COLO668 (cell line): ENCODE measurements around the gene NUP205.
"Not testable (repeated sequence)": the region's sequence is repeated elsewhere in the genome, so short reads cannot be mapped to it uniquely, and the experiment has no call there.

Source experiments
- DNase-seq: peaks from one replicate; lab custom pipeline; 2025; ENCODE audit not compliant: unreplicated experiment; lab: John Stamatoyannopoulos, UW

NUP205 gene

DNA sequence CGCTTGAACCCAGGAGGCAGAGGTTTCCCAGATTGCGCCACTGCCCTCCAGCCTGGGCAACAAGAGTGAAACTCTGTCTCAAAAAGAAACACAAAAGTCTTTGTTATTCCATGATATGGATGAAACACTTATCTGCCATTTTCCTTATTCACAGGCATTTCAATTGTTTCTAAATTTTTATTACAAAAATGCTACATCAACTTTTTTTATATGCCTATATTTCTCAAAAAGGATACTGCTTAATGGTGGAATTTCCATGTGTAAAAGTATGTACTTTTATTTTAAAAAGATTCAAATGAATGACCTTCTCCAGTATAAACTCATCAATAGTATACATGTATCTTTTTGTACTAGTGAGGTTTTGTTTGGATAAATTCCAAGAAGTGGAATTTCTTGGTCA, 62.7 kb downstream of the NUP205 start:
- DNase-seq = no peak

DNA sequence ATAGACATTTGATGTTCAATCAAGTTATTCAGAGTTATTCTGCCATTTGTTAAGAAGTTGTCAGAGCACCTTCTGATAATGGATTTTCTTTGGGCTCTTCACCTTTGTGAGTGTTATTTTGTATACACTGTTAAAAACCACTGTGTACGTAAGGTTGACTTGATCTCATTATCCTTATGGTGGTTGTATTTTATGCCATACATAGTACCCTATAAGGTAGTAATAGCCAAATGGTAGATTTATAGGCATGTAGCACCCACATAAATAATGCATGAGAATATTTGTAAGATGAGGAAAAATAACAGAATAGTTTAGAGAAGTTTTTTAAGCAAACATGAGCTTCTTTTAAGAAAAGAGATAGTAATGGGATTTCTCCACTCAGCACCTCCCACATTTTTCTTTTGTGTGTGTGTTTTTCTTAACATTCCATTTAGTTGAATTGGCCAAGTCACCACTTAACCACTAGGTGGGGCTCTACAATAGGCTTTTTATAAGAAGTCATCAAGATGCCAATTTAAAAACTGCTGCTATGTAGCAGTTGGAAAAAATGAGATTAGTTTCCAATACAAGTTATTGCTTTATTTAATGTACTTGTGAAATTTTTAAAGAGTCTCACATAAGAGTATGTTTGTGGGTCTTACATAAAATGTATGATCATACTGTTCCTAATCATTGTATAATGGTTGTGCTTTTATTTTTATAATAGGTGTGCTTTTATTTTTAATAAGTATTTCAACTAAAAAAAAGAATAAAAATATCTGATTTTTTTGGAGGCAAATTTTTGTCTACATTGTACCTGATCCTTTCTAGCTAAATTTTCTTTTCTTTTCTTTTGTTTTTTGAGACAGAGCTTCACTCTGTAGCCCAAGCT, 63.5 kb downstream of the NUP205 start:
- DNase-seq = peak; percentile 23

DNA sequence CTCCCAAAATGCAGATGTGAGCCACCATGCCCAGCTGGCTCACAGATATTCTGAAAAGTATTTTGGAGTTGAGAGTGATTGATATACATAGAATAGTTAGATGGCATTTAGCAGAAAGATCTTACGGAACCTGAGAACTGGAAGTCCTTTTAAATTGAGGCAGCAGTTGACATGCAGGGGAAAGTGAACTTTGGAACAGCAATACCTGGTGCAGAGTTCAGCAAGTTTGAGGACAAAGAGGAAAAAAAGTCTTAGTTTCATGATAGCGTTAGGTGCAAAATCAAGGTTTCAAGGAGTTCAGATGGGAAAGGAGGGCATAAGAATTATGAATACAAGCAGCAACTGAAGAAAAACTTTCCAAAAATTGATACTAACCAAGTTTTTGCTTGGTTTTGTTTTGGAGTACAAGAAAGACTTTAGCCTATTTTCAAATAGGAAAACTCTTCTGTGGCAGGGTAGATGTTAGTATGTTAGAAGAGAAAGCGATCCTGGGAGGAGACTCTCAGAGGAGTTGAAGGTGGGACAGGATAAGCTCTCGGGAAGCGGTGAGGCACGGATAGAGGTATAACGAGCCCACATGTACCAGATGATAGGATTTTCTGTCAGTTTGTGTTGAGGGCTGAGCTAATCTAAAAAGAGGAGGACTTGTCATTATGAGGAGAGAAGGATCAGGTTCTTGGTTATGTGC, 76.6 kb downstream of the NUP205 start:
- no peak for DNase-seq

DNA sequence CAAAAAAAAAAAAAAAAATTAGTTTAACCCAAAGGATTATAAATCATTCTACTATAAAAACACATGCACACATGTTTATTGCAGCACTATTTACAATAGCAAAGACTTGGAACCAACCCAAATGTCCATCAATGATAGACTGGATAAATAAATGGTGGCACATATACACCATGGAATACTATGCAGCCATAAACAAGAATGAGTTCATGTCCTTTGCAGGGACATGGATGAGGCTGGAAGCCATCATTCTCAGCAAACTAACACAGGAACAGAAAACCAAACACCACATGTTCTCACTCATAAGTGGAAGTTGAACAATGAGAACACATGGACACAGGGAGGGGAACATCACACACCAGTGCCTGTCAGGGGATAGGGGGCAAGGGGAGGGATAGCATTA, 82.0 kb downstream of the NUP205 start:
- not testable (repeated sequence) for DNase-seq

DNA sequence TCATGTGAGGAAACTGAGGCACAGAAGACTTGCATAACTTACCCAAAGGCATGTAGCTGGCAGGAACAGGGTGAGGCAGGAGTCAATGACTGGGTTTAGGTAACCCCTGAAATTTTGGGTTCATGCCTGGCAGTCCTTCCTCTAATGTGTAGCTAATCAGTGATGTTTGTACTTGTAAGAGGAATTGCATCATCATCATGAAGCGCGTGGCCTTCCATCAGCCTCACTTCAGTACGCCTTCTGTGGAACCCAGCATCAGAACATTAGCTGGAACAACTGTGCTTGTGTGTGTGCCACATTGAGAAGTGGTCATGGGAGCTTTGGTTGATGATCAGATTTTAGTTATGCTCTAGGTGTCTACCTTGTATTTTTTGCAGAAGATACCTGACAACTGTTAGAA, 86.4 kb downstream of the NUP205 start:
- no peak for DNase-seq

DNA sequence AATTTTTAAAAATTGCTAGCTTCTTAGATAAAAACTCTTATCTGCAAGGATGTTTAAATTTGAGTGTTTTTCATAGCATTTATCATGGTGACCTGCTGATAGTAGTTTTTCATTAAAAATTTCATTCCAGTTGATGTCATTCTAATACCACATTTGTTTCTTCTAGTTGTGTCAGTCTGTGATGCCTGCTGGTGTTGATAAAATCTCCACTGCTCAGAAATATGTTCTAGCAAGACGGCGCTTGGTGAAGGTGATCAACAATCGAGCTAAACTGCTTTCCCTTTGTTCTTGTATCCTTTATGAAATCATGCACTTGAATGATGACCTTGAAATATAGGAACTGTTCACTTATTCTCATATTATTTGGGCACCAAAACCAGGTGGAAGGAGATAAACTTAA, 87.0 kb downstream of the NUP205 start:
- DNase-seq = no peak

DNA sequence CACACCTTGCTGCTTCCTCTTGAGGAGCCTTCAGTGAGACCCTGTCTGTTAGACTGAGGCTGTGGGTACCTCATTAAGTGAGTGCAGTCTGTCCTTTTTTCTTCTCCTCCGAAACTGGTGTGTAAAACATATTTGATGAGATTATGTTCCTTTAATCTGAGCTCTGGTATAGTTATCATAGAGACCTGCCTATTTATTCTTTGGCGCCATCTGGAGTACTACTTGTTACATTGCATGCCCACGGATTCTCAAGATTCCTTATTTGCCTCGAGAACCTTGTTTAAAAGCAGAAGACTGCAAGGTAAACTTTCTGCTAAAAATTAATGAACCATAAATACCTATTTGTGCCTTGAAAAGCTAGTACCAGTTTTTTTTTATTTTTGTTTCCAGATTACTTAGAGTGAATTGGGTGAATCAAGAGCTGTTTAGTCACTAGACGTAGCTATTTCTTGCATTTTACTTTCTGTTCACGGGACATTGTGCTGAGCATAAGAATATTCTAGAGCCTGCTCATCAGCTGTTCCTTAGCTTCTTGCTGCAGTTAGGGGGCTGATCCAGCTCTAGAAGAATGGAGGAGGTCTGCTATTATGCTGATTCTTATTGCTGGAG, 87.7 kb downstream of the NUP205 start:
- DNase-seq = no peak

DNA sequence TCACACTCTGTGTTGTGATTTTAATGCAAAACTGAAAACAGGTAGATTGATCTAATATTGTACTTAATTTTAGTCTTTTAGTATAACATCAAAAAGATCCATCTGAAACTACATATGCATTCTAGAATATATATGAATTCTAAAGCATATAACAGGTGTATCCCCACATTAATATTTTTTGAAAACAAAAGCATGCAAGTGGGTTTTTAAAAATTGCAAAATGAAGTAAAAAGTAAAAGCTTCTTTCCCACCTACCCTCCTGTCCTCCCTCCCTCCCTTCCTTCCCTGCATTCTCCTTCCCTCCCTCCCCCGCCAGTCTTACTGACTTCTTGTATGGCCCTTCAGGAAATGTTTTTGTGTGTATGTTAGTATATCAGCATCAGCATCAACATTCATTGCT, 90.0 kb downstream of the NUP205 start:
- DNase-seq = no peak

DNA sequence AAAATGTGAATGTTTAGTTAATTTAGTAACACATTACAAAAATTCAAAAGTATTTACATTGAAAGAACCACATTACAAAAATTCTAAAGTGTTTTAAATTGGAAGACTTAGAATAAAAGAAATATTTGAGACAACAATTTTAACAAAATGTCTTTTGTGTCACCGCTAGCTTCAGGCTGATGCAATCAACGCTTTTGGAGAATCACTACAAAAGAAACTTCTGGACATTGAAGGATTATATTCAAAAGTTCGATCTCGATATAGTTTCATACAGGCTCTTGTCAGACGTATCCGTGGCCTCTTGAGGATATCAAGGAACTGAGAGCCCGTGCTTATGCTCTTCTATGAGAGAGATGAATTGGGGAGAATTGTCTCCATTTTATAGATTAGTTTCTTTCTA, 90.5 kb downstream of the NUP205 start:
- DNase-seq = no peak

DNA sequence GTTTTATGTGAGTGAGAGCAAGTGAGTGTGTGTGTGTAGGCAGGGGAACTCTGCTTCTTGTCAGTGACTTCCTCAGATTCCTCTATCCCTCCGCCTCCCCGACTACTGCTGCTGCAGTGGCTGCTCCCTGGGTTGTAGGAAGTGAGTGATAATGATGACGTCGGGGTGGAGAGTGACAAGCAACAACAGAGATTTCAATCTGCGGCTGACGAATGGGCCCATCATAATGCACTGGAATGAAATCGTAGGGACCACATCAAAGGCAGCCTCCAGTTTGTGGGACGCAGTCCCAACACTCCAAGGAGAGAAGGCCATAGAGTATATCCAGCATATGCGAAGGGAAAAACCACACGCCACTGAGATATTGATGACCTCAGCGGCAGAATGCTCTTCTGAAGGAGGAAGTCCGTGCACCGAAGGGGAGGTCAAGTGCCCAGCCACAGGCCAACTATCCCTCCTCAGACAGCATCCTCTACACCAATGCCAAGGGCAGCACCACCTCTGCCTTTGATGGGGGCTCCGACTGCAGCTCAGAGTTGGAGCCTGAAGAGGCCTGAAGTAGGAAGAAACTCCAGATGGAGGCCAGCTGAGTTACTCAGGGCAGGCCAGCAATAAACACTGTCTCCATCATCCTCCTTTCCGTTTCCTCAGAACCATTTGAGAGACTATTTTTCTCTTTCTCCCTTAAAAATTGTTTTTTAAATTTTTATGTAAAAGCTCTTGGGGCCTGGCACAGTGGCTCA, 93.3 kb downstream of the NUP205 start:
- DNase-seq = no peak

DNA sequence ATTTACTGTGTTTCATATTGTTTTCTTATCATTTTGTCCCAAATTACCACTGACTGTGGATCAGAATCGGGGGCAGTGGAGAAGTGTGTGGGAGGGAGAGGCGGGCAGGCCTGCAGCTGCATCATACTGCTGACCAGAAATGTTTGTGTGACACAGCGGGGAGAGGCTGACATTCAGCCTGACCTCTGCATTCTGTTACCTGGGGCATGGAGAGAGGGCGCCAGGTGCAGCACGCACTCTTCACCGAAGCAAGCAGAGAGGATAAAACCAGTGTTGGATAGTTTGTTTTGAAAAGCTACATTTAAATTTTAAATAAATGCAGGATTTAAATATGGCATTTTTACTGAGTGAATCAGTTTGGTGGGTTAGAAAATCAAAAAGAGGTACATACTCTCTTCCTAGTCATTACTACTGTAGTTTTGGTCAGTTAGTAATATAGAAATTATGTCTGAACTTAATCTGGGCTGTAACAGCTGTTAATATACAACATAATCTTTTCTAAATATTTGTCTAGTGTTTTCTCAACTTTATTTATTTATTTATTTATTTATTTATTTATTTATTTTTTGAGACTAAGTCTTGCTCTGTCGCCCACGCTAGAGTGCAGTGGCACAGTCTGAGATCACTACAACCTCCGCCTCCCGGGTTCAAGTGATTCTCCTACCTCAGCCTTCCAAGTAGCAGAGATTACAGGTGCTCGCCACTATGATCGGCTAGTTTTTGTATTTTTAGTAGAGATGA, 95.8 kb downstream of the NUP205 start:
- DNase-seq = peak; percentile 16

DNA sequence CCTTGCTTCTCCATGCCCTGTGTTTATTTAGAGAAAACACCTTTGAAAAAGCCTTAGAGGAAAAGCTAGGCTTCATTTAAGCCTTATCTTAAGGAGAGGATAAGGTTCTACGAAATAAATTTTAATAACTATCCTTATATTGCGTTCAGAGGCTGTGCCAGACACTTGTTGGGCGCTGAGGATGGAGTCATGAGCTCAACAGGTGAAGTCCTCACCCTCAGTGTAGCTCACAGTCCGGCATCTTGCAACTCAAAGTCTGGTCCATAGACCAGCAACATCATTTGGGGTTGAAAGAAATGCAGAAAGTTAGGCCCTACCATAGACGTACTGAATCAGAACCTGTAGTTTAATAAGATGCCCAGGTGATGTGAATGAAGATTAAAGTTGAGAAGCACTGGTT, 100.8 kb downstream of the NUP205 start:
- no peak for DNase-seq

DNA sequence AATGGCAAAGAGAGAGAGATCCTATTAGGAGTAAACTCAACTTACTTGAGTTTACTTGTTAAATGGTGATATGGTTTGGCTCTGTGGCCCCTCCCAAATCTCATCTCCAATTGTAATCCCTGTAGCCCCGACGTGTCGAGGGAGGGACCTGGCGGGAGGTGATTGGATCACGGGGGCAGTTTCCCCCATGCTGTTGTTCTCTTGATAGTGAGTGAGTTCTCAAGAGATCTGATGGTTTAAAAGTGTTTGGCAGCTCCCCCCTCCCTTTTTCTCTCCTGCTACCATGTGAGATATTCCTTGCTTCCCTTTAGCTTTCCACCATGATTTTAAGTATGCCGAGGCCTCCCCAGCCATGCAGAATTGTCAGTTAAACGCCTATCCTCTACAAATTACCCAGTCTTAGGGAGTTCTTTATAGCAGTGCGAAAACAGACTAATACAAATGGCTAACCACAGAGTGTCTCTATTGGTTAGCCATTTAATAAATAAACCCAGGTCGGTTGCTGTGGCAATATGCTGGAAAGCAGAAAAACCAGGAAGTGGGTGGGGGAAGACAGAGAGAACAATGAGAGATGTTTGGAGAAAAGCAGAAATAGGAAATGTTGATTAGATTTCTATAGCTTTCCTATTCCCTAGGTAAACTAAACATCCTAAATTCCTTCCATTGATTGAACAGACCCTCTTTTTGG, 101.6 kb downstream of the NUP205 start:
- DNase-seq = no peak

DNA sequence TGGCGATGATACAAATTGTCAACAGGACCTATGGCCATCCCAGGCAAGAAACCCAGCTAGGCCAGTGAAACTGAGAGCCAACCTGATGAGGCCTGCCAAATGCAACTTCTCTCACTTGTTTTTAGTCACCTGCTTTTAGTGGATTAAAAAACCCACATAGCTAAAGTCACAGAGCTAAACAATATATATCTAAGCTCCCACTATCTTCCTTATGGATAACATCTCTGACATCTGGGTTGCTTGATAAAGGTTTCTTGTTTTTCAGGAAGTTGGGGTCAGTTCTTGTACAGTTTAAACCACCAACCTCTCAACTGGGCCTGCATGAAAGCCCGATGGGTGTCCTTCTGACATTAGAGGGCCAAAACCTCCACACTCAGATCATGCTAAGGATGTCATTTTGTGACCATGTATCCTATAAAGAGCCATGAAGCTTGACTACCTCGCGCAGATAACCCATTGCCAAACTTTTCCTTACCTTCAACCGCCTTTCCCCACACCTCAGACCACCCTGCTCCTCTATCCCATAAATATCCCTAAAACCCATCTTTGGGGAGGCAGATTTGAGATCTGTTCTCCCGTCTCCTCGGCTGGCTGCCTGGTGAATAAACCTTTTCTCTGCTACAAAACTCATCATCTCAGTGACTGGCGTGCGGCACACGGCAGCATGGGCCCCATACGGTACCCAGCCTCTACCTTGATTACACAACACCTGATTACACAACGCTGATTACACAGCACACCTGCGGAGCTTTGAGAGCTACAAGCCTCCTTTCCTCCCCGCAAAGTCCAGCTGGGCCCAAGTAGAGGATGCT, 103.8 kb downstream of the NUP205 start:
- peak; percentile 65 for DNase-seq

DNA sequence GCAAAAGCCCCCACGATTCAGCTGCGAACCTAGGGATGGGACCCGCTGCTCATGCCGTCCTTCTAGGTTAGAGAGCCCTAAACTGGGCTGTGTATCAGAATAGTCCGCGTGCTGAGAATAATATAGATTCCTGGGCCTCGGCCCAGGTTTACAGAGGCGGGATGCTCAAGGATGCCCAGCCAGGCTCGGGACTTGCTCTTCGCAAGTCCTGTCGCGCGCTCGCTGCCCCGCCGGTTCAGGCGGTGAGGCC, 104.3 kb downstream of the NUP205 start:
- DNase-seq = no peak

DNA sequence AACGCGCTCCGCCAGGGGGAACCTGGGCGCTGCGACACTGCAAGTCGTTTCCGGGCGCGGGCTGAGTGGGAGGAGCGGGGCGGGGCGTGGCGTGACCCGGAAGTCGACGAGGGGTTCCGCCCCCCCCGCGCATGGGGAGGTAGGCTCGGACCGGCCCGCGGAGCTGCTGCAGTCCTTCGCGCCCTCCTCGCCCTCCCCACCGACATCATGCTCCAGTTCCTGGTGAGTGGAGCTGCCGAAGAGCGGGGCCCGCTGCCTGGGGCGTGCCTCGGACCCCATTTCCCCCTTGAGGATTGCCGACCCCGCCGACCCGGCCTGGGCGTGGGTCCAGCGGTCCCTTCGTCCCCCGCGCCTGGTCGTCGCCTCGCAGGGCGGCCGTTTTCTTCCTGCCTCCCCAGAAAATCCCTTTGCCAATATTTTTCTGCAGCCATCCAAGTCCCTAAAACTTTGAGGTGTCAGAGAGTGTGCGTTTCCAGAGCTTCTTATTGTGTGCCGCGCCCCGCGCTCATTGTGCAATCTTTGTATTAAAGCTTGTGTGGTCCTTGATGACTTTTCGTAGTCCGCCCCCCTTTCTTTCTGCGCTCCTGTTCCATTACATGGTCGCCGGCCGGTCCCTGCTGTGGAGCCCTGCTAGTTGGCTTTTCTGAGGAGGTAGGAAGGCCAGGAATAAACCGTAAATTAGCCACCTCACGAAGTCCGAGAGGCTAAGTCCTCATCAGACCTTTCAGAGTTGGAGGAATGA, 104.8 kb downstream of the NUP205 start, which contains the start of gene STMP1:
Gene STMP1 (plus strand): TSS at position 142 of the 742 bp plus-strand sequence.
- DNase-seq = peak; percentile 96

DNA sequence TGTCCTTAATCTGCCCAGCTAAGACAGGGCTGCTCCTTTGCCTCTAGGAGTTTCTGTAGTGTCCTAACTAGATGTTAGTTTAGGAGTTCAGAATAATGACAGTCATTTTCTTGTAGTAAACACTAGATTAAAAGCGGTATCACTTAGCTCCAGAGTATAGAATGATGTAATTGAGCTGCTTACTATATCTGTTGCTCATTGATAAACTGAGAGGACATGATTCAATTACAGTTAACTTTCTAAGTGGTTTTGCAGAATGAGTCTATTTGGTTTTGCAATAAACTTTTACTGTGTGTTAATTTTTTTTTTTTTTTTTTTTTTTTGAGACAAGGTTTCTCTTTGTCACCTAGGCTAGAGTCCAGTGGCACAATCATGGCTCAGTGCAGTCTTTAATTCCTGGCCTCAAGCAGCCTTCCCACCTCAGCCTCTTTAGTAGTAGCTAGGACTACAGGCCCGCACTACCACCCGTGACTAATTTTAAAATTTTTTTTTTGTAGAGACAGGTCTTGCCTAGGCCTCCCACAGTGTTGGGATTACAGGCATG, 106.4 kb downstream of the NUP205 start:
- DNase-seq = no peak

DNA sequence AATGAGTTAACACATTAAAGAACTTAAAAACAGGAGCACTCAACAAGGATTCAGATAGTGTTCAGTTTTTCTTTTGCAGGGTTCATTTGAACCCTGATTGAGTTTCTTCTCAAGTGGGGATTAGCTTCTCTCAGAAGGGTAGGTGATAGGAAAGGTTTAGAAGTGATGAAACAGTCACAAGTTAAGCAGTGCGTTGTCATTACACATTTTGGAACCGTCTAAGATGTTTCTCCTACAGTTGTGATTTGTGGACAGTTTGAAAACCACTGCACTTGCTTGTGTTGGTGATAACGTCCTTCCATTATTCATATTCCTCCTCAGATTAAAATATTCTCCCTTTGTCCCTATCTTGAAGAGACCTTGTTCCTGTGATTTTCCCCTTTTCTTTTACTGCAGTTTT, 107.3 kb downstream of the NUP205 start:
- no peak for DNase-seq

DNA sequence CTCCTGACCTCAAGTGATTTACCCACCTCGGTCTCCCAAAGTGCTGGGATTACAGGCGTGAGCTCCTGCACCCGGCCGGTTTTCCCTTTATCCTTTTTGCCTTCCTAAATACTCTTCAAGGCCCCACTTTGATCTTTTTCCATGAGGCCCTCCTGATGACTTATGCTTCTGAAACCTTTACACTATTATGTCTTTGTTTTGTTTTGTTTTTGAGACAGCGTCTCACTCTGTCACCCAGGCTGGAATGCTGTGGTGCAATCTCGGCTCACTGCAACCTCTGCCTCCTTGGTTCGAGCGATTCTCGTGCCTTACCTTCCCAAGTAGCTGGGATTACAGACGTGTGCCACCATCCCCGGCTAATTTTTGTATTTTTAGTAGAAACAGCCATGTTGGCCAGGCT, 108.4 kb downstream of the NUP205 start:
- DNase-seq = no peak
